Neural progenitor cell (in vitro differentiated cells): ENCODE data around the gene CDT1.
A peak's percentile ranks its signal among the peaks of the same experiment; 100 is the strongest.

Experiments used
- EZH2 ChIP-seq: fragments of 200-600 bp; sonication (generic); IDR thresholded peaks from 2 replicates; pipeline ENCODE4 v1.6.1; 2017; ENCODE audit warnings: antibody characterized with exemption, mild to moderate bottlenecking, moderate library complexity
- EZH2phosphoT487 ChIP-seq: fragments of 200-600 bp; sonication (generic); IDR thresholded peaks from 2 replicates; pipeline ENCODE4 v1.6.1; 2017; ENCODE audit warnings: antibody characterized with exemption
- TF ChIP-seq, protein P1 (sequence below): fragments of 200-600 bp; sonication (generic); IDR thresholded peaks from 2 replicates; pipeline ENCODE4 v1.5.1; 2017; ENCODE audit warnings: antibody characterized with exemption, mild to moderate bottlenecking

GRCh38 chr16:88815901-88816589, 12.5 kb downstream of the CDT1 start:
- TF ChIP-seq EZH2 = no peak
- TF ChIP-seq, protein P1, sequence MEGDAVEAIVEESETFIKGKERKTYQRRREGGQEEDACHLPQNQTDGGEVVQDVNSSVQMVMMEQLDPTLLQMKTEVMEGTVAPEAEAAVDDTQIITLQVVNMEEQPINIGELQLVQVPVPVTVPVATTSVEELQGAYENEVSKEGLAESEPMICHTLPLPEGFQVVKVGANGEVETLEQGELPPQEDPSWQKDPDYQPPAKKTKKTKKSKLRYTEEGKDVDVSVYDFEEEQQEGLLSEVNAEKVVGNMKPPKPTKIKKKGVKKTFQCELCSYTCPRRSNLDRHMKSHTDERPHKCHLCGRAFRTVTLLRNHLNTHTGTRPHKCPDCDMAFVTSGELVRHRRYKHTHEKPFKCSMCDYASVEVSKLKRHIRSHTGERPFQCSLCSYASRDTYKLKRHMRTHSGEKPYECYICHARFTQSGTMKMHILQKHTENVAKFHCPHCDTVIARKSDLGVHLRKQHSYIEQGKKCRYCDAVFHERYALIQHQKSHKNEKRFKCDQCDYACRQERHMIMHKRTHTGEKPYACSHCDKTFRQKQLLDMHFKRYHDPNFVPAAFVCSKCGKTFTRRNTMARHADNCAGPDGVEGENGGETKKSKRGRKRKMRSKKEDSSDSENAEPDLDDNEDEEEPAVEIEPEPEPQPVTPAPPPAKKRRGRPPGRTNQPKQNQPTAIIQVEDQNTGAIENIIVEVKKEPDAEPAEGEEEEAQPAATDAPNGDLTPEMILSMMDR = peak; percentile 68
- TF ChIP-seq EZH2phosphoT487 = no peak
